Osteocyte (in vitro differentiated cells): ENCODE measurements around the gene COA1. TPM values are rescaled to one million over a fixed set of nuclear protein-coding genes. Genes with fewer than 3 reads are reported as not detected.

ENCODE experiments used
- DNase-seq: peaks from one replicate; pipeline ENCODE4 v3.0.0; 2021; ENCODE audit warnings: mixed read lengths; ENCODE audit not compliant: unreplicated experiment; ENCODE audit errors: extremely low spot score
- H3K27ac Mint-ChIP-seq: one replicate; pipeline ENCODE4 v1.8.0; 2021; ENCODE audit warnings: mild to moderate bottlenecking, mixed read lengths; ENCODE audit not compliant: unreplicated experiment
- H3K27me3 Mint-ChIP-seq: one replicate; pipeline ENCODE4 v1.8.0; 2021; ENCODE audit warnings: mixed read lengths; ENCODE audit not compliant: unreplicated experiment
- H3K36me3 Mint-ChIP-seq: one replicate; pipeline ENCODE4 v1.8.0; 2021; ENCODE audit warnings: mixed read lengths; ENCODE audit not compliant: unreplicated experiment
- H3K4me1 Mint-ChIP-seq: one replicate; pipeline ENCODE4 v1.8.0; 2021; ENCODE audit warnings: mixed read lengths; ENCODE audit not compliant: unreplicated experiment
- H3K4me3 Mint-ChIP-seq: one replicate; pipeline ENCODE4 v1.8.0; 2021; ENCODE audit warnings: mild to moderate bottlenecking, moderate library complexity, mixed read lengths; ENCODE audit not compliant: unreplicated experiment
- H3K9me3 Mint-ChIP-seq: one replicate; pipeline ENCODE4 v1.8.0; 2021; ENCODE audit warnings: mixed read lengths; ENCODE audit not compliant: unreplicated experiment
- CTCF ChIP-seq: fragments of 200-600 bp; sonication (generic); IDR thresholded peaks from 2 replicates; pipeline ENCODE4 v1.5.0; 2021; ENCODE audit warnings: antibody characterized with exemption, mild to moderate bottlenecking, moderate library complexity
- total RNA-seq: library from RNA; stranded (reverse); gene quantifications from 2 replicates; pipeline ENCODE4 v1.2.1, GENCODE V29; 2021

COA1 gene
- total RNA-seq, 1 donor from 2014 or later, result 45.9 TPM

GRCh38 chr7:43757073-43757720 lies 27.9 kb upstream of the COA1 start:
- Mint-ChIP-seq H3K9me3 (no peaks in the 10 kb centered on the region), H3K36me3 (no peaks in the 10 kb centered on the region), H3K27ac (peak overlapping the region; percentile 31), H3K4me3 (peak overlapping the region; percentile 72), H3K27me3 (peaks cover 32% of the 10 kb centered on the region), H3K4me1 (peaks cover 22% of the 10 kb centered on the region)
- DNase-seq, result peak; percentile 54
- no peak for TF ChIP-seq CTCF

GRCh38 chr7:43756368-43757072 lies 27.2 kb upstream of the COA1 start:
- Mint-ChIP-seq H3K36me3 (no peaks in the 10 kb centered on the region), H3K4me3 (peak overlapping the region; percentile 7), H3K27ac (no peak overlapping the region)

GRCh38 chr7:43754596-43754995 lies 25.3 kb upstream of the COA1 start:
- peak; percentile 34 for DNase-seq
- Mint-ChIP-seq H3K9me3 (no peaks in the 10 kb centered on the region), H3K27ac (no peak overlapping the region), H3K4me3 (no peak overlapping the region), H3K36me3 (no peaks in the 10 kb centered on the region), H3K4me1 (peaks cover 19% of the 10 kb centered on the region), H3K27me3 (peaks cover 28% of the 10 kb centered on the region)
- TF ChIP-seq CTCF, result no peak

More at GRCh38 chr7:43756368-43757072, 27.2 kb upstream of the COA1 start:
- TF ChIP-seq CTCF, result no peak
- peaks cover 22% of the 10 kb centered on the region for H3K4me1 Mint-ChIP-seq
- H3K9me3 Mint-ChIP-seq, result no peaks in the 10 kb centered on the region
- peaks cover 32% of the 10 kb centered on the region for H3K27me3 Mint-ChIP-seq
- DNase-seq, result peak; percentile 57

GRCh38 chr7:43753843-43754242 lies 24.5 kb upstream of the COA1 start:
- peaks cover 30% of the 10 kb centered on the region for H3K27me3 Mint-ChIP-seq
- no peaks in the 10 kb centered on the region for H3K36me3 Mint-ChIP-seq
- TF ChIP-seq CTCF, result no peak
- no peak overlapping the region for H3K27ac Mint-ChIP-seq
- peaks cover 13% of the 10 kb centered on the region for H3K4me1 Mint-ChIP-seq
- no peak overlapping the region for H3K4me3 Mint-ChIP-seq
- H3K9me3 Mint-ChIP-seq, result no peaks in the 10 kb centered on the region
- DNase-seq, result no peak

- Mint-ChIP-seq H3K27ac (no peak overlapping the region), H3K4me1 (peaks cover 13% of the 10 kb centered on the region), H3K4me3 (no peak overlapping the region), H3K36me3 (no peaks in the 10 kb centered on the region), H3K9me3 (no peaks in the 10 kb centered on the region), H3K27me3 (peaks cover 31% of the 10 kb centered on the region)
- TF ChIP-seq CTCF, result no peak
- no peak for DNase-seq
Observed at GRCh38 chr7:43753271-43753810, 24.0 kb upstream of the COA1 start.
